ENCODE data around the gene EXOC6B.

EXOC6B gene

DNA sequence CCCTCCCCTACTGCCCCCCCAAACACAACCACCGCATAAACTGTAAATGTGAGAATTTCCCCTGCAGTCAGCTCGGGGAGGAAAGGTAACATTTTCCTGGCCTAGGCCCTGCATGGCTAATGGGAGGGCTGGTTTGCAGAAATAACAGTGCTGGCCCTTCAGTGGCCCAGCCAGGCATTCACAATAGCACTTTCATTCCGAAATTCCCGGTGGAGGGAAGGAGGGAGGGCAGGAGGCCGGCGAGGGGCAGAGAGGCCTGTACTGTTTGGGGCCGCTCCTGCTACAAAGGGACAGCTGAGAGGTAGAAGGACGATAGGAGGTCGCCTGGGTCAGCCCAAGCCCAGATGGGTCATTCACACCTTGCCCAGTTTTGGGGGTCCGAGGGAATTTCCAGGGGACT is 689.5 kb downstream of the EXOC6B start:
- TF ChIP-seq, protein P1, sequence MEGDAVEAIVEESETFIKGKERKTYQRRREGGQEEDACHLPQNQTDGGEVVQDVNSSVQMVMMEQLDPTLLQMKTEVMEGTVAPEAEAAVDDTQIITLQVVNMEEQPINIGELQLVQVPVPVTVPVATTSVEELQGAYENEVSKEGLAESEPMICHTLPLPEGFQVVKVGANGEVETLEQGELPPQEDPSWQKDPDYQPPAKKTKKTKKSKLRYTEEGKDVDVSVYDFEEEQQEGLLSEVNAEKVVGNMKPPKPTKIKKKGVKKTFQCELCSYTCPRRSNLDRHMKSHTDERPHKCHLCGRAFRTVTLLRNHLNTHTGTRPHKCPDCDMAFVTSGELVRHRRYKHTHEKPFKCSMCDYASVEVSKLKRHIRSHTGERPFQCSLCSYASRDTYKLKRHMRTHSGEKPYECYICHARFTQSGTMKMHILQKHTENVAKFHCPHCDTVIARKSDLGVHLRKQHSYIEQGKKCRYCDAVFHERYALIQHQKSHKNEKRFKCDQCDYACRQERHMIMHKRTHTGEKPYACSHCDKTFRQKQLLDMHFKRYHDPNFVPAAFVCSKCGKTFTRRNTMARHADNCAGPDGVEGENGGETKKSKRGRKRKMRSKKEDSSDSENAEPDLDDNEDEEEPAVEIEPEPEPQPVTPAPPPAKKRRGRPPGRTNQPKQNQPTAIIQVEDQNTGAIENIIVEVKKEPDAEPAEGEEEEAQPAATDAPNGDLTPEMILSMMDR (IDR thresholded peaks at IDR 0.05) = no peak
- no peak for TF ChIP-seq ZFX (IDR thresholded peaks at IDR 0.05; ENCODE audit: borderline replicate concordance)
- no peak overlapping the region for H3K27ac ChIP-seq

DNA sequence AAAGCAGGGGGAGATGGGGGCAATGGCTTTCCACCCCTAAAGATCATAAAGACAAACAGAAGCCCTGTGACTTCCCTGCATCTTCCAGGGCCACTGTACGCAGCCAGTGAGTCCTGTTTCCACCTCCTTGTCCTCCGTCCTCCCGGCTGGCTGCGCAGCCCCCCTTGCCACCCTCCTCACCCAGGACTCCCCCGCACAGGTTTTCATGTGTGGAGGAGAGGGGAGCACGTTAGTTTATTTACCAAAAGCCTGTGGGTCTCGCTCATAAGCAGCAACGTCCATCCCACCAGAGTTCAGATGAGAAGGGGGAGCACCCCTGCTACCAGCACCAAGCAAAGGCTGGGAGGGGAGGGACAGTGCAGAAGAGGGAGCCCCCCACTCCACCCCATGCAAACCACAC is 689.9 kb downstream of the EXOC6B start:
- no peak for TF ChIP-seq ZFX (IDR thresholded peaks at IDR 0.05; ENCODE audit: borderline replicate concordance)
- TF ChIP-seq, protein P1 (IDR thresholded peaks at IDR 0.05) = no peak
- no peak overlapping the region for H3K27ac ChIP-seq

DNA sequence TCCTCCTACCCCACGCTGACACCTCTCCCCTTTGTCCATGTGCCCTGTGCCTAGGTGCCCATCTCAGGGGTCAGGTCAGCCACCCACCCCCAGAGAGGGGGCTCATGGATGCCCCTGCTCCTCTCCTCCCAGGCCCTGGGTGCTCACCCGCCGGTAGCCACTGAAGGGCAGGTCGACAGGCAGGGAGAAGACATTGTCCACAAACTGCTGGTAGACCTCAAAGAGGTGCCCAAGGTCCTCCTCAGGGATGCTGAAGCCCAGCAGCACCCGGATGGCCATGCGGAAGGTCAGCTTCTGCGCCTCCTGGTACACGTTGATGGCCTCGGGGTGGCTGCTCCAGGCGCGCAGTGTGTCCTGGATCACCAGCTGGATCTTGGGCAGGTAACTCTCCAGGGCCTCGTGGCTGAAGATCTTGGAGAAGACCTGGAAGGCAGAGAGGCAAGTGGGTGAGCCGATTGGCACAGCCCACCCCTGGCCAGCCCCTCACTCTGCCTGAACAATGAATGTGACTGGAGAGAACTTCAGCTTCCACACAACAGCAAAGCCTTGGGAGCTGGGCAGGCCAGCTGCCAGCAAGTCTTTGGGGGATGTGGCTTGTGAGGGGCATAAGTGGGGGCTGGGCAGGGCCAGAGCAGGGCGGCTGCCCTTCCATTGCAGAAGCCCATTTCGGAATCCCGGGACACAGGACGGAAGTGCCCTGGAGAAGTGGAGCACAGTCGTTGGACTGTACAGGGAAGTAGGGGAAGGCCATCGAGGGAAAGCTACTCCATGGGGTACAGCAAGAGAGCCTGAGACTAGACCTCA is 690.6 kb downstream of the EXOC6B start:
- H3K27ac ChIP-seq = no peak overlapping the region
- TF ChIP-seq, protein P1 (IDR thresholded peaks at IDR 0.05) = no peak
- no peak for TF ChIP-seq ZFX (IDR thresholded peaks at IDR 0.05; ENCODE audit: borderline replicate concordance)

DNA sequence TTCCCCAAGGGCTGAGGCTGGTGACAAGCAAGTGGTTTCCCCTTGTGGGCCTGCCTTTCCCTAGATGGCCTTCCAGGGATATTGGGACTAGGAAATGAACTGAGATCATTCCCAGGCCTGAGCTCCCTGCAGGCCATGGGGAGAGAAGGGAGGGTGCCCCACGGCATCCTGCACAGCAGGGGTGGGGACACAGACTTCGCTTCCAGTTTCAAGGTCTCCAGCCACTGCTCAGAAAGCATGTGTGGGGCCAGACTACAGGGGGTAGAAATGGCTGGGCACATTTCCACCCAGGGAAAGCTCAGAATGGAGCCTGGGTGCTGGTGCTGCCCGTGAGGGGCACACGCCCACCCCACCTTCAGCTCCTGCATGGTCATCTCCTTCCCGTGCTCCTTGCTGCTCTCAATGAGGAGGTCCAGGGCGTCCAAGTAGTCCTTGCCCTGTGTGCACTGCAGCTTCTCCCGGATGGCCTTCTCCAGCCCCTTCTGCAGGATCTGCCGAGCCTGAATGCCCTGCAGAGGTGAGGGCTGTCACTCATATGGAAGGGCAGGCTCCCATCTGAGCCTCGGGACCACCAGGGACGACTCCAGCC is 691.3 kb downstream of the EXOC6B start:
- TF ChIP-seq ZFX (IDR thresholded peaks at IDR 0.05; ENCODE audit: borderline replicate concordance) = no peak
- TF ChIP-seq, protein P1 (IDR thresholded peaks at IDR 0.05) = no peak
- H3K27ac ChIP-seq = no peak overlapping the region

DNA sequence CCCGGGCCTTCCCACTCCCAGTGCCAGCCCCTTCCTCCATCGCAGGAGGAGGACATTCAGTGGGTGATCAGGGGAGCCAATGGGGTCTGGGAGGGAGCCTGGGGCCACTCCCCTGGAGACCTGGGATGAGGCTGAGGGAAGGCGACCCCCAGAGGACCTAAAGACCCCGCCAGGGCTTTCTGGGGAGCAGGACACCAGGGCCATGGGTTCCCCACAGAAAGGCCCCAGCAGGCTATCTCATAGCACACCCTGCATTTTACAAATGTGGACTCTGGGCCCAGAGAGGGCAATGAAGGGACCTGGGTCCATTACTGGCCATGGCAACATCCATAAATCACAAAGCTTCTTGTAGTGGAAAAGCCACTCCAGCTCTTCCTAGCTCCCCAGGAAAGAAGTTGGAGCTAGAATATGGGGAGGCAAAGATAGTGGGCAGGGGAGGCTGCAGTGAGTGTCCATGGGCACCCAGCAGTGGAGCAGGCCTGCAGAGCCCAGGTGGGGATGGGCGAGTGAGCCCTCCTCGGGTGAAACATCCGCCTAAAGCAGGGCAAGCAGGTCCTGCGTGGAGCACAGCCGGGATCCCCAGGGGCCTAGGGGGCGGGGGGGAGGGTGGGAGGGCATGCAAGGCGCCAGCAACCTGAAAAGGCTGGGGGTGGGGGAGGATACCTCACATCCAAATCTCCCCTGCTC is 692.0 kb downstream of the EXOC6B start:
- no peak for TF ChIP-seq ZFX (IDR thresholded peaks at IDR 0.05; ENCODE audit: borderline replicate concordance)
- TF ChIP-seq, protein P1 (IDR thresholded peaks at IDR 0.05) = no peak
- H3K27ac ChIP-seq = no peak overlapping the region

DNA sequence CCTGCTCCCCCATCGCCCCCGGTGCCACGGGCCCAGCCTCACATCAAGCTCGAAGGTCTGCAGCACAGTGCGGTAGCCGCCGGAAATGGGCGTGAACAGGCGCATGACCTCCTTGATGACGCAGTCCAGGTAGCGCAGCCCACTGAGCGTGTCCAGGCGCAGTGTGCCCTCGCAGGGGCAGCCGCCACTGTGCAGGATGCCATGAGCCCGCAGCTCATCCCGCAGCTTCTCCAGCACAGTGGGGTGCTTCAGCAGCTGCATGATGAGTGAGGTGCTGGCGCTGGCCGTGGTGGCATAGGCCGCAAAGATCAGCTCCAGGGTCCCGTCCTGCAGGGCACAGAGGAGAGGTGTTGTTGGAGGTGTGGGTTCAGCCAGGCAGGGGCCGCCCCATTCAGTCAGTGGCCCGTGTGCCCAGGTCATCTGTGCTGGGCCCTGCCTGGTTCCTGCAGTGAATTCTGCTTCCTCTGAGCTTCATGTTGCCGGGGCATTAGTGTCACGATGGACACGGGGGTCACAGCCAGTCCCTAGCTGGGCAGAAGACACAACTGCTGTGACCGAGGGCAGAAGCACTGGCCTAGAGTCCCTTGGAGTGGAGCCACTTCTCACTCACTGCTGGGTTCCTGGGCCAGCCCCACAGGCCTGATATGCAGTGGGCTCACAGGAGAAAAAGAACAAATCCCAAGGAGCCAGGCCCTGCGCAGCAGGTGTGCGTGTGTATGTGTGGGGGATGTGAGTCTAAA is 692.7 kb downstream of the EXOC6B start:
- TF ChIP-seq, protein P1 (IDR thresholded peaks at IDR 0.05) = no peak
- no peak for TF ChIP-seq ZFX (IDR thresholded peaks at IDR 0.05; ENCODE audit: borderline replicate concordance)
- H3K27ac ChIP-seq = no peak overlapping the region
